ENCODE measurements around the gene HSPG2. TPM values are rescaled to one million over a fixed set of nuclear protein-coding genes. Genes with fewer than 3 reads are reported as not detected.
A peak's percentile ranks its signal among the peaks of the same experiment; 100 is the strongest.

HSPG2 gene
- total and polyA plus RNA-seq, 9 of the 15 experiments (the other 6 are each of a cell fraction or from before 2014, with no cell fraction given): 0.14 to 160 (median 15.7) TPM

- TF ChIP-seq ZNF263 (CRISPR knock-in tag; IDR thresholded peaks at IDR 0.05; ENCODE audit: borderline replicate concordance): peak; percentile 32; the same call in 1 of the 2 replicates
- no peak for TF ChIP-seq SETDB1 (IDR thresholded peaks at IDR 0.05; ENCODE audit: low read length)
- peak; percentile 44; the same call in 1 of the 2 replicates for TF ChIP-seq MYC (IDR thresholded peaks at IDR 0.05; ENCODE audit: low read depth, low read length)
- TF ChIP-seq MYC (CRISPR knock-in tag; IDR thresholded peaks at IDR 0.05; ENCODE audit: borderline replicate concordance, low read depth): peak; percentile 38; the same call in 1 of the 2 replicates
- no peak for TF ChIP-seq TARDBP (IDR thresholded peaks at IDR 0.05)
- peak; percentile 29; the same call in 1 of the 2 replicates for TF ChIP-seq REST (IDR thresholded peaks at IDR 0.05; ENCODE audit: borderline replicate concordance)
- TF ChIP-seq REST (CRISPR knock-in tag; IDR thresholded peaks at IDR 0.05; ENCODE audit: low read depth): no peak
- TF ChIP-seq E2F5 (CRISPR knock-in tag; IDR thresholded peaks at IDR 0.05): peak; percentile 46; the same call in 1 of the 2 replicates
- peak; percentile 54 for TF ChIP-seq POLR2G (IDR thresholded peaks at IDR 0.05; ENCODE audit: low read depth, low read length)
- TF ChIP-seq CBFA2T3 (IDR thresholded peaks at IDR 0.05): peak; percentile 54
- TF ChIP-seq MAFF (IDR thresholded peaks at IDR 0.05; ENCODE audit: low read length): no peak
- TF ChIP-seq TFAP4 (CRISPR knock-in tag; IDR thresholded peaks at IDR 0.05; ENCODE audit: borderline replicate concordance): peak; percentile 30; the same call in 1 of the 2 replicates
- TF ChIP-seq E2F6 (IDR thresholded peaks at IDR 0.05; ENCODE audit: borderline replicate concordance in 1 of 2, extremely low read depth in 1 of 2, insufficient read depth in 1 of 2, insufficient read length in 1 of 2, low read depth in 1 of 2, low read length in 1 of 2, poor library complexity in 1 of 2, severe bottlenecking in 1 of 2): peak; percentile 58 to 72
These were observed 40.2 kb downstream of the HSPG2 start (continued) for GRCh38 chr1:21896652-21897532.
